Subcutaneous adipose tissue (tissue), 4 donors: Measurements from ENCODE around the gene TRIM44. TPM values are rescaled to one million over a fixed set of nuclear protein-coding genes. Genes with fewer than 3 reads are reported as not detected.

Source experiments
- CTCF ChIP-seq: fragments of 450-650 bp; IDR thresholded peaks from one replicate; pipeline ENCODE4 v1.5.1; 2016; ENCODE audit warnings: low read depth, mild to moderate bottlenecking, control low read depth, antibody characterized with exemption, moderate library complexity
- total RNA-seq, 4 donors: library from RNA; depleted of rRNA; stranded (reverse); fragments of >200 nt; gene quantifications; one replicate each; pipeline ENCODE4 v1.1.0, GENCODE V29; 2016

TRIM44 gene
- total RNA-seq, 4 donors from 2014 or later: 32.6 to 70.9 (median 40.0) TPM

DNA sequence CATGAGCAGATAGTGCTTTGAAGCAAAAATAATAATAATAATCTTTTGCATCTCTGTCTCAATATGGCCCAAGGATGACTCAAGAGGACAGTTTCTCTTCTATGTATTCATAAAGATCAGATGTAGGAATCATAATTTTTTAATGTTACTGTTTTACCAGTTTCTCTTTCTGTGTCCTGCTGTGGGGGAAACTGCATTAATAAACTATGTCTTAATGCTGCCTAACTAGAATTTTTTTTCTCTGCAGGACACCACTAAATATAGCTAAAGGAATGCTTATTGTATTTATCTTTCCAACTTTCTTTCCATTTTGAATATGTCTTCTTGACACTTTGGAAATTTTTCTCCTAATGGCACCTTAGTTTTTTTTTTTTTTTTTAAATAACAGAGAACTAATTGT, 37.8 kb upstream of the TRIM44 start:
- TF ChIP-seq CTCF: no peak

DNA sequence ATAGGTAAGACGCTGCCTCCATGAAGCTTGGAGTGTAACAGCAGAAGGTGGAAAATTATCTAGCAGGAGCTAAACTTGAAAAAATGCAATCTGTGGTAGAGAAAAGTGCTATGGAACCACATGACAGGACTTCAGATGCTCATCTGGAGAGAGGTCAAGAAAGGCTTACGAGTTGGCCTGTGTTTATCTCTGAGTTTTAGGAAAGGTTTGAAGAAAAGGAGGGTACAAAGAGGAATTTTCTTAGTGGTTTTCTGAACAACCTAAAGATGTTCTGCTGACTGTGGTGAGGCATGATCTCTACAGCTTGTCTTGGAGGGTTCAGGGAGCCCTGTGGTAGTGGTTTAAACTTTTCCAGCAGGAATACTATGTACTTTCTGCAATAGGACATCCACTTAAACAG, 36.1 kb upstream of the TRIM44 start:
- no peak for TF ChIP-seq CTCF

GRCh38 chr11:35629511-35629910, 33.1 kb upstream of the TRIM44 start:
- TF ChIP-seq CTCF: no peak

- no peak for TF ChIP-seq CTCF
Observed at GRCh38 chr11:35629914-35630313, 32.7 kb upstream of the TRIM44 start.

DNA sequence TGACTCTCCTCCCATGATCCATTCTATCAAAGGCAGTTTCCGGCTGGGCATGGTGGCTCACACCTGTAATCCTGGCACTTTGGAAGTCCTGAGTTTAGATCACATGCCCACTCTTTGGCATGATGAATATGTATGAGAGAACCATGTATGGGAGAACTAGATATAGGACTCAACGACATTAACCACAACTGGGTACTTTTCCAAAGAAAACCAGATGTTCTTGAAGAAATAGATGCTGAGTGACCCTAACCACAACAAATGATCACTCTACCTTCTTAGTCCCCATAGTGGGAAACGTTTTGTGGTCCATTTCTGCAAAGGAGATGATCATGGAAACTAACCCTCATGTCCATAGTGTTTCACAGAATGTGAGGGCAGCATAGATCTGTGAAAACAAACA, 30.7 kb upstream of the TRIM44 start:
- no peak for TF ChIP-seq CTCF

GRCh38 chr11:35632301-35632700, 30.3 kb upstream of the TRIM44 start:
- TF ChIP-seq CTCF: no peak

GRCh38 chr11:35633827-35634423, 28.6 kb upstream of the TRIM44 start:
- TF ChIP-seq CTCF: no peak

DNA sequence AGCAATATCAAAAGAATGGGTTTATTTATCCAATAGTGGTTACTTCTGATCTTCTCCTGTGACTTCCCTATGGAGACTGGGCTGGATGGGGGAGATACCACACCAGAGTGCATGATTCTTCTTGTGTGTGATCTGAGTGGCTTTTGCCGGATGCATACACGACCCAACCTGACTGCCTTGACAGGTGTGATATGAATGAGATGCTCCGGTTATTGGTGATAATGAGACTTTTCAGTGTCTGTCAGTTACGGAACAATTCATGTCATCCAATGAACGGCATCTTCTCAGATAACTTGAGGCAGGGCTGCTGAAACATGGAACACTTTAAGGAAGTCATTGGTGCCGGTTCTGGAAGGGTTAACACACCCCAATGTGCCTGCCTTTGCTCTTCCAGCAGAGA, 26.6 kb upstream of the TRIM44 start:
- TF ChIP-seq CTCF: no peak
